Endodermal cell (in vitro differentiated cells): ENCODE results near the gene RAB3D. TPM values are rescaled to one million over a fixed set of nuclear protein-coding genes. Genes with fewer than 3 reads are reported as not detected.
"Not testable (repeated sequence)": the region's sequence is repeated elsewhere in the genome, so short reads cannot be mapped to it uniquely, and the experiment has no call there.

Source experiments
- DNase-seq: peaks from one replicate; pipeline ENCODE4 v3.0.0-alpha.2; 2017
- H3K27ac ChIP-seq: 2 replicates; pipeline ENCODE4 v1.5.1; 2013; ENCODE audit warnings: mild to moderate bottlenecking, low read depth, low read length, moderate library complexity
- H3K27me3 ChIP-seq: 2 replicates; pipeline ENCODE4 v1.6.1; 2013; ENCODE audit warnings: mild to moderate bottlenecking, low read length, moderate library complexity; ENCODE audit not compliant: insufficient read depth, control insufficient read depth, poor library complexity, severe bottlenecking
- H3K36me3 ChIP-seq: 2 replicates; pipeline ENCODE4 v1.7.0; 2013; ENCODE audit warnings: mild to moderate bottlenecking, low read length, moderate library complexity; ENCODE audit not compliant: control insufficient read depth, insufficient read depth
- H3K4me1 ChIP-seq: one replicate; pipeline ENCODE4 v1.7.0; 2013; ENCODE audit warnings: low read length; ENCODE audit not compliant: control insufficient read depth, insufficient read depth
- H3K4me3 ChIP-seq: 2 replicates; pipeline ENCODE4 v1.5.1; 2013; ENCODE audit warnings: mild to moderate bottlenecking, low read length, moderate library complexity
- H3K9ac ChIP-seq: 2 replicates; pipeline ENCODE4 v1.6.1; 2013; ENCODE audit warnings: mild to moderate bottlenecking, low read length, moderate library complexity; ENCODE audit not compliant: poor library complexity, severe bottlenecking; ENCODE audit errors: extremely low read depth
- H3K9me3 ChIP-seq: 2 replicates; pipeline ENCODE4 v1.6.1; 2013; ENCODE audit warnings: mild to moderate bottlenecking, low read length, moderate library complexity; ENCODE audit not compliant: control insufficient read depth
- H3K27ac Mint-ChIP-seq: 2 replicates; pipeline ENCODE4 v1.8.0; 2020; ENCODE audit warnings: mixed read lengths
- H3K27me3 Mint-ChIP-seq: 2 replicates; pipeline ENCODE4 v1.8.0; 2021; ENCODE audit warnings: mild to moderate bottlenecking, mixed read lengths; ENCODE audit not compliant: insufficient read depth
- H3K36me3 Mint-ChIP-seq: 2 replicates; pipeline ENCODE4 v1.8.0; 2020; ENCODE audit warnings: low read depth, mixed read lengths
- H3K4me1 Mint-ChIP-seq: 2 replicates; pipeline ENCODE4 v1.8.0; 2020; ENCODE audit warnings: mixed read lengths
- H3K4me3 Mint-ChIP-seq: 2 replicates; pipeline ENCODE4 v1.8.0; 2020; ENCODE audit warnings: mild to moderate bottlenecking, moderate library complexity, mixed read lengths
- H3K9me3 Mint-ChIP-seq: 2 replicates; pipeline ENCODE4 v1.8.0; 2020; ENCODE audit warnings: mild to moderate bottlenecking, mixed read lengths
- WGBS, 2 experiments: methylation state at CpG; one replicate each; pipeline versions ENCODE4 v1.1.5 to v1.1.7; 2013; ENCODE audit warnings: missing lambda C conversion rate in 2 of 2, mixed read lengths in 1 of 2; ENCODE audit not compliant: insufficient coverage in 1 of 2, insufficient read length in 1 of 2; 5-methylcytosine and 5-hydroxymethylcytosine counted together
- total RNA-seq, 2 donors: library from RNA; stranded (reverse); fragmentation: NEBNext Ultra II Directional in 1 of 2; extraction: Animal tissue kit (Norgen Biotek cat#: 25700) in 1 of 2; gene quantifications; 2 replicates in 1 of 2; 3 replicates in 1 of 2; pipeline ENCODE4 v1.2.1, GENCODE V29; 2021
- TF ChIP-seq, protein P1 (sequence below): fragments of 200-600 bp; sonication (generic); conservative IDR thresholded peaks from 2 replicates; pipeline ENCODE4 v1.5.0; 2021; ENCODE audit warnings: antibody characterized with exemption, mild to moderate bottlenecking

RAB3D gene
- total RNA-seq, 2 donors from 2014 or later: 37.2 to 43.2 TPM

DNA sequence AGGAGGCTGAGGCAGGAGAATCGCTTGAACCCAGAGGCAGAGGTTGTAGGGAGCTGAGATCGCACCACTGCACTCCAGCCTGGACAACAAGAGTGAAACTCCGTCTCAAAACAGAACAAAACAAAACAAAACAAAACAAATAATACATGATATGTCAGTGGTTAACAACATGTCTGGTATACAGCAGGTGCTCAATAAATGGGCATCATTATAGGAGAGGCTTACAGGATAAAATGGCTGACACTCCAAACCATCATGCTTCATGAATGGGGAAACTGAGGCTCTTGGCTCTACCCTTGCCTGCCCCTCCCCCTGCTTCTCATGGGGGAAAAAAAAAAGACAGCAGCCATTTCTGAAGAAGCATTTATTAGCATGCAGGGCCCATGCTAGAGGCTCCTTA is 3.0 kb upstream of the RAB3D start:
- peaks cover 5% of the 10 kb centered on the region for H3K36me3 ChIP-seq
- H3K4me1 ChIP-seq: peaks cover 8% of the 10 kb centered on the region
- H3K27ac Mint-ChIP-seq: no peak overlapping the region
- no peaks in the 10 kb centered on the region for H3K9me3 Mint-ChIP-seq
- peaks cover 17% of the 10 kb centered on the region for H3K4me1 Mint-ChIP-seq
- 98% methylated on average over 2 of the region's 3 CpGs; no CpG with 5 or more reads in 1 of the 2 experiments for WGBS, 2 experiments
- H3K36me3 Mint-ChIP-seq: peaks cover 11% of the 10 kb centered on the region
- DNase-seq: no peak
- no peak overlapping the region for H3K9ac ChIP-seq
- no peak overlapping the region for H3K4me3 Mint-ChIP-seq
- no peaks in the 10 kb centered on the region for H3K9me3 ChIP-seq
- no peak overlapping the region for H3K27ac ChIP-seq
- TF ChIP-seq, protein P1, sequence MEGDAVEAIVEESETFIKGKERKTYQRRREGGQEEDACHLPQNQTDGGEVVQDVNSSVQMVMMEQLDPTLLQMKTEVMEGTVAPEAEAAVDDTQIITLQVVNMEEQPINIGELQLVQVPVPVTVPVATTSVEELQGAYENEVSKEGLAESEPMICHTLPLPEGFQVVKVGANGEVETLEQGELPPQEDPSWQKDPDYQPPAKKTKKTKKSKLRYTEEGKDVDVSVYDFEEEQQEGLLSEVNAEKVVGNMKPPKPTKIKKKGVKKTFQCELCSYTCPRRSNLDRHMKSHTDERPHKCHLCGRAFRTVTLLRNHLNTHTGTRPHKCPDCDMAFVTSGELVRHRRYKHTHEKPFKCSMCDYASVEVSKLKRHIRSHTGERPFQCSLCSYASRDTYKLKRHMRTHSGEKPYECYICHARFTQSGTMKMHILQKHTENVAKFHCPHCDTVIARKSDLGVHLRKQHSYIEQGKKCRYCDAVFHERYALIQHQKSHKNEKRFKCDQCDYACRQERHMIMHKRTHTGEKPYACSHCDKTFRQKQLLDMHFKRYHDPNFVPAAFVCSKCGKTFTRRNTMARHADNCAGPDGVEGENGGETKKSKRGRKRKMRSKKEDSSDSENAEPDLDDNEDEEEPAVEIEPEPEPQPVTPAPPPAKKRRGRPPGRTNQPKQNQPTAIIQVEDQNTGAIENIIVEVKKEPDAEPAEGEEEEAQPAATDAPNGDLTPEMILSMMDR: no peak
- H3K27me3 Mint-ChIP-seq: peaks cover 2% of the 10 kb centered on the region
- H3K4me3 ChIP-seq: no peak overlapping the region
- no peaks in the 10 kb centered on the region for H3K27me3 ChIP-seq

DNA sequence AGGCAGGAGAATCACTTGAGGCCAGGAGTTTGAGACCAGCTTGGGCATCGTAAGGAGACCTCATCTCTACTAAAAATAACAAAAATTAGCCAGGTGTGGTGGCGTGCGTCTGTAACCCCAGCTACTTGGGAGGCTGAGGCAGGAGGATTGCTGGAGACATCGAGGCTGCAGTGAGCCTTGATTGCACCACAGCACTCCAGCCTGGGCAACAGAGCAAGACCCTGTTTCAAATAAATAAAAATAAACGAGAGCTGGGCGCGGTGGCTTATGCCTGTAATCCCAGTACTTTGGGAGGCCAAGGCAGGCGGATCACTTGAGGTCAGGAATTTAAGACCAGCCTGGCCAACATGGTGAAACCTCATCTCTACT is 626 bp upstream of the RAB3D start:
- H3K27ac ChIP-seq, H3K4me1 ChIP-seq, H3K27me3 ChIP-seq, H3K4me1 Mint-ChIP-seq, H3K9me3 Mint-ChIP-seq, H3K27me3 Mint-ChIP-seq, H3K27ac Mint-ChIP-seq, H3K9me3 ChIP-seq, H3K9ac ChIP-seq, DNase-seq: not testable (repeated sequence)
- peak overlapping the region; percentile 71 for H3K4me3 Mint-ChIP-seq
- peaks cover 29% of the 10 kb centered on the region for H3K36me3 Mint-ChIP-seq
- Histone ChIP-seq H3K36me3 (peaks cover 21% of the 10 kb centered on the region), H3K4me3 (peak overlapping the region; percentile 85)
- 81 to 95% methylated on average over 4 to 8 of the region's 8 CpGs for WGBS, 2 experiments

DNA sequence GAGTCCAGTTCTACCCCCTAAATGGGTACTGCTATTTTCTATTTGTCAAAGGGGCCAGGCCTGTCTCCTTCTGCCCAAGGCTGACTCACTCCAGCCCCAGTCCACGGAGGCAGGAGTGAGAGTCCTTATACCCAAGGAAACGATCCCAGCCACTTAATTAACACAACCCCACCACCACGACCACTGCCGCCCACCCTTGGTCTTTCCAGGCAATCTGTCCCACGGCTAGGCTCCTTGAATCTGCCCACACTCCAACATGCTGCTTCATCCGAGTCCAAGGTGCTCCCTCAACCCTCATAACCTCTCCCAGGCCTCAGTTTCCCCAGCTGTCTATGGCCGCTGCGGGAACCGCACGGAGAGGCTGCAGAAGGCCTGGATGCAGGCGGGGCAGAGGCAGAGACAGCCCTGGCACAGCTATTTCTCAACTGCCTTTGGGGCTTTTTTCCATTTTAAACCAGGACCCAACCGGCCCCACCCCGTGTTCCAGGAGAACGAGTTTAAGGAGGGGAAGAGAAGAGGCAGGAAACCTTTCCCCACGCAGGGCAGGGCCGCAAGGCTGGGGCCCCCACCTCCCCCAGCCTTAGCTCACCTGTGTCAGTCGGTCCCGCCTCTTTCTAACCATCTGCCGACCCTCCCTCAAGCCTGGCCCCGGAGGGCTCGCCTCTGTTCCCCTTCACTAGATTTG is 746 bp downstream of the RAB3D start:
- Histone ChIP-seq H3K36me3 (peaks cover 30% of the 10 kb centered on the region), H3K27ac (no peak overlapping the region), H3K4me3 (peak overlapping the region; percentile 85), H3K27me3 (no peaks in the 10 kb centered on the region), H3K4me1 (peaks cover 5% of the 10 kb centered on the region), H3K9me3 (no peaks in the 10 kb centered on the region), H3K9ac (peak overlapping the region; percentile 49)
- TF ChIP-seq, protein P1: no peak
- Mint-ChIP-seq H3K4me3 (peak overlapping the region; percentile 71), H3K36me3 (peaks cover 41% of the 10 kb centered on the region), H3K4me1 (peaks cover 5% of the 10 kb centered on the region), H3K9me3 (peaks cover 2% of the 10 kb centered on the region), H3K27ac (no peak overlapping the region), H3K27me3 (no peaks in the 10 kb centered on the region)
- no peak for DNase-seq
- 35 to 43% methylated on average over 5 to 21 of the region's 21 CpGs for WGBS, 2 experiments
